H9 (cell line): ENCODE results near the gene TFF1. TPM values are rescaled to one million over a fixed set of nuclear protein-coding genes. Genes with fewer than 3 reads are reported as not detected.

Experiments used
- DNase-seq: peaks from one replicate; pipeline ENCODE4 v3.0.0-alpha.2; 2017
- H2AFZ ChIP-seq: one replicate; pipeline ENCODE4 v1.6.1; 2013; ENCODE audit warnings: mild to moderate bottlenecking, low read length, control low read depth, moderate library complexity
- H2AK5ac ChIP-seq: 2 replicates; pipeline ENCODE4 v1.6.1; 2013; ENCODE audit warnings: low read length, control low read depth, mixed read lengths; ENCODE audit not compliant: insufficient read length
- H2BK120ac ChIP-seq: one replicate; pipeline ENCODE4 v1.6.1; 2013; ENCODE audit warnings: low read depth, mild to moderate bottlenecking, low read length, control low read depth, inconsistent platforms; ENCODE audit not compliant: poor library complexity, severe bottlenecking
- H2BK12ac ChIP-seq: 2 replicates; pipeline ENCODE4 v1.6.1; 2013; ENCODE audit warnings: low read length, control low read depth, mixed read lengths, low read depth; ENCODE audit not compliant: insufficient read length
- H2BK15ac ChIP-seq: 2 replicates; pipeline ENCODE4 v1.6.1; 2013; ENCODE audit warnings: low read depth, low read length, control low read depth
- H2BK20ac ChIP-seq: one replicate; pipeline ENCODE4 v1.6.1; 2013; ENCODE audit warnings: low read depth, mild to moderate bottlenecking, low read length, control low read depth, inconsistent platforms; ENCODE audit not compliant: poor library complexity, severe bottlenecking
- H2BK5ac ChIP-seq: 2 replicates; pipeline ENCODE4 v1.6.1; 2013; ENCODE audit warnings: low read length, control low read depth, mixed read lengths; ENCODE audit not compliant: insufficient read length
- H3K14ac ChIP-seq: 2 replicates; pipeline ENCODE4 v1.6.1; 2013; ENCODE audit warnings: low read length, control low read depth; ENCODE audit not compliant: insufficient read depth
- H3K18ac ChIP-seq: 2 replicates; pipeline ENCODE4 v1.6.1; 2013; ENCODE audit warnings: low read depth, mild to moderate bottlenecking, mixed read lengths, low read length, control low read depth; ENCODE audit not compliant: insufficient read length
- H3K23ac ChIP-seq: 2 replicates; pipeline ENCODE4 v1.6.1; 2013; ENCODE audit warnings: low read length, control low read depth, mixed read lengths, low read depth; ENCODE audit not compliant: insufficient read length
- H3K23me2 ChIP-seq: 2 replicates; pipeline ENCODE4 v1.6.1; 2013; ENCODE audit warnings: low read depth, mild to moderate bottlenecking, mixed read lengths, low read length, control low read depth; ENCODE audit not compliant: insufficient read length, poor library complexity, severe bottlenecking
- H3K27ac ChIP-seq: 2 replicates; pipeline ENCODE4 v1.5.1; 2013; ENCODE audit warnings: low read length, control low read depth, mixed read lengths, low read depth; ENCODE audit not compliant: insufficient read length
- H3K27me3 ChIP-seq: 2 replicates; pipeline ENCODE4 v1.6.1; 2013; ENCODE audit warnings: low read length, control low read depth, inconsistent platforms; ENCODE audit not compliant: insufficient read depth
- H3K4ac ChIP-seq: 2 replicates; pipeline ENCODE4 v1.6.1; 2013; ENCODE audit warnings: low read depth, mild to moderate bottlenecking, control low read depth, inconsistent platforms, low read length, moderate library complexity
- H3K4me1 ChIP-seq: 2 replicates; pipeline ENCODE4 v1.6.1; 2013; ENCODE audit warnings: low read length, control low read depth, inconsistent platforms; ENCODE audit not compliant: insufficient read depth
- H3K4me2 ChIP-seq: 2 replicates; pipeline ENCODE4 v1.6.1; 2013; ENCODE audit warnings: low read length, control low read depth, mixed read lengths; ENCODE audit not compliant: insufficient read length, insufficient read depth
- H3K56ac ChIP-seq: 2 replicates; pipeline ENCODE4 v1.6.1; 2013; ENCODE audit warnings: low read depth, mild to moderate bottlenecking, mixed read lengths, low read length, control low read depth; ENCODE audit not compliant: insufficient read length
- H3K79me1 ChIP-seq: 2 replicates; pipeline ENCODE4 v1.6.1; 2013; ENCODE audit warnings: low read depth, mild to moderate bottlenecking, moderate library complexity, low read length, control low read depth, inconsistent platforms; ENCODE audit not compliant: insufficient read depth, poor library complexity, severe bottlenecking
- H3K79me2 ChIP-seq: 2 replicates; pipeline ENCODE4 v1.6.1; 2013; ENCODE audit warnings: low read length, control low read depth, inconsistent platforms; ENCODE audit not compliant: insufficient read depth
- H3K9ac ChIP-seq: 2 replicates; pipeline ENCODE4 v1.6.1; 2013; ENCODE audit warnings: low read length, control low read depth, mixed read lengths; ENCODE audit not compliant: insufficient read length; ENCODE audit errors: extremely low read depth
- H3K9me3 ChIP-seq: one replicate; pipeline ENCODE4 v1.6.1; 2013; ENCODE audit warnings: low read depth, low read length, inconsistent platforms; ENCODE audit not compliant: control insufficient read depth
- H3T11ph ChIP-seq: one replicate; pipeline ENCODE4 v1.6.1; 2013; ENCODE audit warnings: mild to moderate bottlenecking, low read length, control low read depth, inconsistent platforms
- H4K20me1 ChIP-seq: one replicate; pipeline ENCODE4 v1.6.1; 2013; ENCODE audit not compliant: control insufficient read depth, insufficient read length, insufficient read depth
- H4K5ac ChIP-seq: 2 replicates; pipeline ENCODE4 v1.6.1; 2013; ENCODE audit warnings: low read depth, mild to moderate bottlenecking, mixed read lengths, low read length, control low read depth; ENCODE audit not compliant: insufficient read length
- H4K8ac ChIP-seq: replicated peaks from 2 replicates; pipeline ENCODE4 v1.6.1; 2013; ENCODE audit warnings: low read length, control low read depth, mixed read lengths, low read depth; ENCODE audit not compliant: insufficient read length
- H4K91ac ChIP-seq: 2 replicates; pipeline ENCODE4 v1.6.1; 2013; ENCODE audit warnings: low read depth, mild to moderate bottlenecking, moderate library complexity, mixed read lengths, low read length, control low read depth; ENCODE audit not compliant: insufficient read length
- H3K27ac Mint-ChIP-seq, 3 experiments: 2 replicates in 2 of 3; 3 replicates in 1 of 3; pipeline ENCODE4 v1.8.0; 2020 to 2021; ENCODE audit warnings: mixed read lengths in 3 of 3, mild to moderate bottlenecking in 1 of 3, moderate library complexity in 1 of 3
- H3K27me3 Mint-ChIP-seq: 2 replicates; pipeline ENCODE4 v1.8.0; 2021; ENCODE audit warnings: low read depth, mild to moderate bottlenecking, moderate library complexity, mixed read lengths
- H3K36me3 Mint-ChIP-seq, 3 experiments: 2 replicates in 2 of 3; 3 replicates in 1 of 3; pipeline ENCODE4 v1.8.0; 2020 to 2021; ENCODE audit warnings: low read depth in 3 of 3, mixed read lengths in 3 of 3; ENCODE audit not compliant: insufficient read depth in 1 of 3
- H3K4me1 Mint-ChIP-seq, 2 experiments: 2 replicates each; pipeline ENCODE4 v1.8.0; 2020; ENCODE audit warnings: mixed read lengths in 2 of 2
- H3K4me3 Mint-ChIP-seq, 2 experiments: 2 replicates in 1 of 2; 3 replicates in 1 of 2; pipeline ENCODE4 v1.8.0; 2020 to 2021; ENCODE audit warnings: mild to moderate bottlenecking in 2 of 2, mixed read lengths in 2 of 2, moderate library complexity in 1 of 2
- H3K9me3 Mint-ChIP-seq, 2 experiments: 2 replicates in 1 of 2; 3 replicates in 1 of 2; pipeline ENCODE4 v1.8.0; 2020; ENCODE audit warnings: mild to moderate bottlenecking in 2 of 2, mixed read lengths in 2 of 2, moderate library complexity in 1 of 2
- WGBS: extraction: QIAGEN DNeasy Blood & Tissue Kit; methylation state at CpG from one replicate; pipeline ENCODE4 v1.1.7; 2013; ENCODE audit warnings: missing lambda C conversion rate, low lambda C conversion rate, mixed read lengths; ENCODE audit not compliant: insufficient read length; ENCODE audit errors: extremely low coverage; 5-methylcytosine and 5-hydroxymethylcytosine counted together
- total RNA-seq: library from RNA; stranded (reverse); gene quantifications from 2 replicates; pipeline ENCODE4 v1.2.1, GENCODE V29; 2021
- TF ChIP-seq, protein P1 (sequence below): fragments of 200-600 bp; sonication (generic); conservative IDR thresholded peaks from 3 replicates; pipeline ENCODE4 v1.8.0; 2021; ENCODE audit warnings: antibody characterized with exemption, mild to moderate bottlenecking

Gene TFF1
- total RNA-seq, 1 experiment from 2014 or later: not detected

DNA sequence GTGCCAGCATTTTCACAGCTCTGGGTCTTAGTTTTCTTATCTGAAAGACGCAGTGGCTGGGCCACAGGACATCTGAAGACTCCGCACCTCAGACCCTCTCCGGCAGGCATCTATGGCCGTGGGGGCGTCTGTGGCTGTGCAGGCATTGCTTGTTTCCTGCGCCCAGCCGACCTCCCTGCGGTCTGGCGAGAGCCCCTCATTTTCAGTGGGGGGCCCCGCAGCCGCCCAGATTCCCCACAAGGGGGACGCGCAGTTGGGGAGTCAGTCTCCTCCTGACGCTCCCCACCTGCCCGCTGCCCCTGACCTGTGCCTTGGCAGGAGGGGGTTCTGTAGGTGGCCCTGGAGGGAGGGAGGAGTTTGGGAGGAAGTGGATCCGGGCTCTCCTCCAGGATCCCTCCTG lies 3.5 kb upstream of the TFF1 start:
- H3K4ac ChIP-seq: no peak overlapping the region
- no peaks in the 10 kb centered on the region for H3K79me2 ChIP-seq
- no peak overlapping the region for H3K18ac ChIP-seq
- DNase-seq: peak; percentile 39
- no peak overlapping the region for H2AFZ ChIP-seq
- no peak overlapping the region for H4K8ac ChIP-seq
- Mint-ChIP-seq H3K36me3 (no peaks in the 10 kb centered on the region; a peak in 1 of 7 replicates), H3K4me3 (no peak overlapping the region), H3K27ac (no peak overlapping the region), H3K4me1 (peaks cover 7 to 8% of the 10 kb centered on the region in 2 experiments), H3K9me3 (no peaks in the 10 kb centered on the region; a peak in 1 of 5 replicates), H3K27me3 (peaks cover 20% of the 10 kb centered on the region)
- no peak overlapping the region for H3K23ac ChIP-seq
- no peaks in the 10 kb centered on the region for H3K27me3 ChIP-seq
- H4K5ac ChIP-seq: no peak overlapping the region
- H3K79me1 ChIP-seq: no peaks in the 10 kb centered on the region
- H3K27ac ChIP-seq: no peak overlapping the region
- no CpG with 5 or more reads among the region's 16 CpGs for WGBS
- H3K9ac ChIP-seq: no peak overlapping the region
- H4K20me1 ChIP-seq: no peaks in the 10 kb centered on the region
- no peak overlapping the region for H2BK12ac ChIP-seq
- no peaks in the 10 kb centered on the region for H3K23me2 ChIP-seq
- no peak overlapping the region for H3K4me2 ChIP-seq
- no peak overlapping the region for H2BK5ac ChIP-seq
- H3K56ac ChIP-seq: no peak overlapping the region
- H2BK120ac ChIP-seq: no peak overlapping the region
- H3T11ph ChIP-seq: no peak overlapping the region
- H3K9me3 ChIP-seq: no peaks in the 10 kb centered on the region
- no peaks in the 10 kb centered on the region; the same call in 1 of the 2 replicates for H3K4me1 ChIP-seq
- TF ChIP-seq, protein P1, sequence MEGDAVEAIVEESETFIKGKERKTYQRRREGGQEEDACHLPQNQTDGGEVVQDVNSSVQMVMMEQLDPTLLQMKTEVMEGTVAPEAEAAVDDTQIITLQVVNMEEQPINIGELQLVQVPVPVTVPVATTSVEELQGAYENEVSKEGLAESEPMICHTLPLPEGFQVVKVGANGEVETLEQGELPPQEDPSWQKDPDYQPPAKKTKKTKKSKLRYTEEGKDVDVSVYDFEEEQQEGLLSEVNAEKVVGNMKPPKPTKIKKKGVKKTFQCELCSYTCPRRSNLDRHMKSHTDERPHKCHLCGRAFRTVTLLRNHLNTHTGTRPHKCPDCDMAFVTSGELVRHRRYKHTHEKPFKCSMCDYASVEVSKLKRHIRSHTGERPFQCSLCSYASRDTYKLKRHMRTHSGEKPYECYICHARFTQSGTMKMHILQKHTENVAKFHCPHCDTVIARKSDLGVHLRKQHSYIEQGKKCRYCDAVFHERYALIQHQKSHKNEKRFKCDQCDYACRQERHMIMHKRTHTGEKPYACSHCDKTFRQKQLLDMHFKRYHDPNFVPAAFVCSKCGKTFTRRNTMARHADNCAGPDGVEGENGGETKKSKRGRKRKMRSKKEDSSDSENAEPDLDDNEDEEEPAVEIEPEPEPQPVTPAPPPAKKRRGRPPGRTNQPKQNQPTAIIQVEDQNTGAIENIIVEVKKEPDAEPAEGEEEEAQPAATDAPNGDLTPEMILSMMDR: peak; percentile 50
- no peak overlapping the region for H2BK20ac ChIP-seq
- H2BK15ac ChIP-seq: no peak overlapping the region
- H2AK5ac ChIP-seq: no peak overlapping the region
- H3K14ac ChIP-seq: no peak overlapping the region
- no peak overlapping the region for H4K91ac ChIP-seq
